ENCODE measurements around the gene IL1RAPL2.
A peak's percentile ranks its signal among the peaks of the same experiment; 100 is the strongest.

Gene IL1RAPL2

GRCh38 chrX:104662694-104663093, 96.7 kb downstream of the IL1RAPL2 start:
- no peak for TF ChIP-seq NFIC (IDR thresholded peaks at IDR 0.05)
- TF ChIP-seq ZBTB7A (IDR thresholded peaks at IDR 0.05; ENCODE audit: low read depth), result no peak
- TF ChIP-seq TAF1 (IDR thresholded peaks at IDR 0.05; ENCODE audit: low read depth), result no peak
- no peak for TF ChIP-seq CREB1 (IDR thresholded peaks at IDR 0.05; ENCODE audit: low read depth)
- no peak for TF ChIP-seq FOXM1 (IDR thresholded peaks at IDR 0.05; ENCODE audit: borderline replicate concordance, low read depth)
- no peak for TF ChIP-seq RAD21 (IDR thresholded peaks at IDR 0.05; ENCODE audit: low read depth)
- TF ChIP-seq CEBPB (IDR thresholded peaks at IDR 0.05), result no peak
- no peak for TF ChIP-seq EP300 (IDR thresholded peaks at IDR 0.05; ENCODE audit: borderline replicate concordance)
- TF ChIP-seq TEAD4 (IDR thresholded peaks at IDR 0.05), result no peak
- no peak for TF ChIP-seq MAX (IDR thresholded peaks at IDR 0.05)
- TF ChIP-seq YY1 (IDR thresholded peaks at IDR 0.05; ENCODE audit: low read depth), result no peak

- TF ChIP-seq MAX (IDR thresholded peaks at IDR 0.05) (no peak), EP300 (IDR thresholded peaks at IDR 0.05; ENCODE audit: borderline replicate concordance) (no peak), ZBTB7A (IDR thresholded peaks at IDR 0.05; ENCODE audit: low read depth) (no peak), TEAD4 (IDR thresholded peaks at IDR 0.05) (no peak), TAF1 (IDR thresholded peaks at IDR 0.05; ENCODE audit: low read depth) (no peak)
Observed at GRCh38 chrX:104665691-104666090, 99.7 kb downstream of the IL1RAPL2 start.

GRCh38 chrX:104668550-104668949, 102.6 kb downstream of the IL1RAPL2 start:
- TF ChIP-seq REST (IDR thresholded peaks at IDR 0.05; ENCODE audit: low read depth) (no peak), RAD21 (IDR thresholded peaks at IDR 0.05; ENCODE audit: low read depth) (peak; percentile 30)

GRCh38 chrX:104669063-104669462, 103.1 kb downstream of the IL1RAPL2 start:
- TF ChIP-seq TAF1 (IDR thresholded peaks at IDR 0.05; ENCODE audit: low read depth), result no peak

GRCh38 chrX:104670051-104670450, 104.1 kb downstream of the IL1RAPL2 start:
- TF ChIP-seq CREB1 (IDR thresholded peaks at IDR 0.05; ENCODE audit: low read depth) (no peak), YY1 (IDR thresholded peaks at IDR 0.05; ENCODE audit: low read depth) (no peak), FOXM1 (IDR thresholded peaks at IDR 0.05; ENCODE audit: borderline replicate concordance, low read depth) (no peak), ZBTB7A (IDR thresholded peaks at IDR 0.05; ENCODE audit: low read depth) (no peak), TAF1 (IDR thresholded peaks at IDR 0.05; ENCODE audit: low read depth) (no peak), TCF12 (IDR thresholded peaks at IDR 0.05; ENCODE audit: low read depth) (no peak), USF1 (IDR thresholded peaks at IDR 0.05) (no peak), TEAD4 (IDR thresholded peaks at IDR 0.05) (no peak), EGR1 (IDR thresholded peaks at IDR 0.05) (no peak), EP300 (IDR thresholded peaks at IDR 0.05; ENCODE audit: borderline replicate concordance) (no peak), MAX (IDR thresholded peaks at IDR 0.05) (no peak), RAD21 (IDR thresholded peaks at IDR 0.05; ENCODE audit: low read depth) (no peak), CEBPB (IDR thresholded peaks at IDR 0.05) (no peak), REST (IDR thresholded peaks at IDR 0.05; ENCODE audit: low read depth) (no peak), NFIC (IDR thresholded peaks at IDR 0.05) (no peak)

GRCh38 chrX:104679175-104679574, 113.2 kb downstream of the IL1RAPL2 start:
- TF ChIP-seq MAX (IDR thresholded peaks at IDR 0.05) (no peak), CEBPB (IDR thresholded peaks at IDR 0.05) (no peak), ZBTB7A (IDR thresholded peaks at IDR 0.05; ENCODE audit: low read depth) (no peak)

- no peak for TF ChIP-seq USF1 (IDR thresholded peaks at IDR 0.05)
- no peak for TF ChIP-seq RAD21 (IDR thresholded peaks at IDR 0.05; ENCODE audit: low read depth)
- no peak for TF ChIP-seq TCF12 (IDR thresholded peaks at IDR 0.05; ENCODE audit: low read depth)
- TF ChIP-seq REST (IDR thresholded peaks at IDR 0.05; ENCODE audit: low read depth), result no peak
- no peak for TF ChIP-seq EGR1 (IDR thresholded peaks at IDR 0.05)
- no peak for TF ChIP-seq EP300 (IDR thresholded peaks at IDR 0.05; ENCODE audit: borderline replicate concordance)
- no peak for TF ChIP-seq CREB1 (IDR thresholded peaks at IDR 0.05; ENCODE audit: low read depth)
- no peak for TF ChIP-seq NFIC (IDR thresholded peaks at IDR 0.05)
- TF ChIP-seq ZBTB7A (IDR thresholded peaks at IDR 0.05; ENCODE audit: low read depth), result no peak
- TF ChIP-seq TAF1 (IDR thresholded peaks at IDR 0.05; ENCODE audit: low read depth), result no peak
- no peak for TF ChIP-seq CEBPB (IDR thresholded peaks at IDR 0.05)
- TF ChIP-seq FOXM1 (IDR thresholded peaks at IDR 0.05; ENCODE audit: borderline replicate concordance, low read depth), result no peak
Observed at GRCh38 chrX:104681214-104681613, 115.2 kb downstream of the IL1RAPL2 start.
